ENCODE measurements around the gene AMZ1.
"Not testable (repeated sequence)": the region's sequence is repeated elsewhere in the genome, so short reads cannot be mapped to it uniquely, and the experiment has no call there.

AMZ1 gene

GRCh38 chr7:2670171-2670570 is 17.8 kb upstream of the AMZ1 start:
- no peak for DNase-seq

DNA sequence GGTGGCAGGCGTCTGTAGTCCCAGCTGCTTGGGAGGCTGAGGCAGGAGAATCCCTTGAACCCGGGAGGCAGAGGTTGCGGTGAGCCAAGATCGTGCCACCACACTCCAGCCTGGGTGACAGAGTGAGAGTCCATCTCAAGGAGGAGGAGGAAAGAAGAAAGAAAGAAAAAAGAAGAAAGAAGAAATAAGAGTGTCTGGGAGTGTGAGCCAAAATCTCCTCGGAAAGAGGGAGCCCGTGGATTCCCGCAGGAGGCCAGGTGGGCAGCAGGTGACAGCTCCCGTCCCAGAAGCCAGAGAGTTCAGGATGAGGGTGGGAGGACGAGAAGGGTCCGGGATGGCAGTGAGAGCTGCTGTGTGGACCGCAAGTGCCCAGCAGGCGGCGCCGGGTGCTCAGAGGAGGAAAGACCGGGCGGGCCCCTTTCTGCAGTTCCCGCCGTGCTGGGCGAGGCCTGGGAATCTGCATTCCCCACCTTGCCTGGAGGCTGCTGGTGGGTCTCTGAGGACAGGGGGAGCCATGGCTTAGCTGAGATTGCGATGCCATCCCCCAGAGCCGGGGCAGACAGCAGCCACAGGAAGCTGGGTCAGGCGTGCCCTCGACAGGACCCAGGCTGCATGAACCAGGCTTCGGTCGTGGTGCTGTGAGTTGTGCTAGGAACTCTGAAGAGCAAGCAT is 17.1 kb upstream of the AMZ1 start:
- peak; percentile 40 to 44 for DNase-seq

DNA sequence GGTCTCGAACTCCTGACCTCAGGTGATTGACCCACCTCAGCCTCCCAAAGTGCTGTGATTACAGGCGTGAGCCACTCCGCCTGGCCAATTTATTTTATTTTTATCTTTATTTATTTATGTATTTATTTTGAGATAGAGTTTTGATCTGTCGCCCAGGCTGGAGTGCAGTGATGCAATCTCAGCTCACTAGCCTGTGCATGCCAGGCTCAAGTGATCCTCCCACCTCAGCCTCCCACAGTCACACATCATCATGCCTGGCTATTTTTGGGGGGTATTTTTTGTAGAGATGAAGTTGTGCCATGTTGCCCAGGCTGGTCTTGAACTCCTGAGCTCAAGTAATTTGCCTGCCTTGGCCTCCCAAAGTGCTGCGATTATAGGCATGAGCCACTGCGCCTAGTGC is 14.8 kb upstream of the AMZ1 start:
- not testable (repeated sequence) for DNase-seq

GRCh38 chr7:2673934-2674333 is 14.1 kb upstream of the AMZ1 start:
- no peak for DNase-seq

GRCh38 chr7:2675256-2675764 is 12.7 kb upstream of the AMZ1 start:
- DNase-seq: no peak

GRCh38 chr7:2676576-2676975 is 11.4 kb upstream of the AMZ1 start:
- DNase-seq: not testable (repeated sequence)

GRCh38 chr7:2678454-2678853 is 9.5 kb upstream of the AMZ1 start:
- not testable (repeated sequence) for DNase-seq

GRCh38 chr7:2679135-2680127 is 8.6 kb upstream of the AMZ1 start:
- DNase-seq: not testable (repeated sequence)

DNA sequence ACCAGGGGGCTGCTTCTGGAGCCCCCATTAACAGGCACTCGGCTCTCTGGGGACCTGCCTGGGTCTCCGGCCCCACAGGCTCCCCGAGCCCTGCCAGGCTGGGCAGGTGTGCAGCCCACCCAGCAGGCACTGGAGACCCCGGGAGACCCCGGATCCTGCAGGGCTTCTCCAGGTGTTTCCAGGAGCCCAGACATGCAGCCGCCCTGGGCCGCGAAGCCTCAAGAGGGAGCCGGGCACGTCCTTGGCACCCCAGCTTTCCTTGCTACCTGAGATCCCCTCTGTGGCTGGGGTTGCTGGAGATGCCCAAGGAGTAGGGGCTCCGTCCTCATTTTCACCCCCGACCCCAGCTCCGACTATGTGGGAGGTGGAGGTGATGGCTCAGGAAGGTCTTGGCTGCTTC is 7.7 kb upstream of the AMZ1 start:
- DNase-seq: no peak

DNA sequence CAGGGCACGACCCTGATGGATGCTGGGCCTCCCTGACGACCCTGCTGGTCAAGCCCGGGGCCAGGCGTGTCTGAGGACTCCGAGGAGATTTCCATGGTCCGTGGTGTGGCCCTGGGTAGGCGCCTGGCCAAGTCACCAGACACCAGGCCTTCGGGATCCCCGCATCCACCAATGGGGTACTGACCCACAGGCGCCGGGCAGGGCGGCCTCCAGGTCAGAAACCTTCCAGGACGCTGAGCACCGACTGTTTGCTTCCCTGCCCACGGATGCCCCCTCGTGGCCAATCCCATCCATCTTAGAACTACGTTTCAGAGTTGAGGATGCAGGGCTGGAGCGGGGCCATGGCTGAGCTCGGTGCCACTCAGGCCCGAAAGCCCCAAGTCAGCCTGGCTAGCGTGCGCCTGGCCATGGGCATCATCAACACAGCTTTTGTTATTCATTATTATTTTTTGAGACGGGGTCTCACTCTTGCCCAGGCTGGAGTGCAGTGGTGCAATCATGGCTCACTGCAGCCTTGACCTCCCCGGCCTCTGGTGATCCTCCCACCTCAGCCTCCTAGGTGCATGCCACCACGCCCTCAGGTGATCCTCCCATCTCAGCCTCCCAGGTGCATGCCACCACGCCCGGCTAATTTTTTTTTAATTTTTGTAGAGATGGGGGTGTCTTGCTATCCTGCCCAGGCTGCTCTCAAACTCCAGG is 7.1 kb upstream of the AMZ1 start:
- peak; percentile 36 to 48 for DNase-seq

- DNase-seq: no peak
Observed at GRCh38 chr7:2681929-2682799, 5.8 kb upstream of the AMZ1 start.

DNA sequence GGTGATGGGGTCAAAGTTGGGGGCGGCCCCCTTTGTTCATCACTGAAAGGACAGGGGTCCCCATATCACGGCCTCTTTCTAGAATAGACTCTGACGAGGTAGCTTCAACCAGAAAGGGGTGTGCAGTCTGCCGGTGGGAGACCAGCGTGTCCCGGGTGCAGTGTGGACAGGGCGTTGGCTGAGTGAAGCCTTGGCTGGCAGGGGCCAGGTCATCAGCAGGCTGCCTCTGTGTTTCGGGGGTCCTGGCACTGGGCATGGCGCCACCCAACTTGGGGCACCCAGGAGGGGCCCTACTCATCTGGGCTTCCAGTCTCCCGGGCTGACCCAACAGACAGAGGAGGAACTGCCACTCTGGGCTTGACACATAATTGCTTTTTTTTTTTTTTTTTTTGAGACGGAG is 3.5 kb upstream of the AMZ1 start:
- DNase-seq: no peak

DNA sequence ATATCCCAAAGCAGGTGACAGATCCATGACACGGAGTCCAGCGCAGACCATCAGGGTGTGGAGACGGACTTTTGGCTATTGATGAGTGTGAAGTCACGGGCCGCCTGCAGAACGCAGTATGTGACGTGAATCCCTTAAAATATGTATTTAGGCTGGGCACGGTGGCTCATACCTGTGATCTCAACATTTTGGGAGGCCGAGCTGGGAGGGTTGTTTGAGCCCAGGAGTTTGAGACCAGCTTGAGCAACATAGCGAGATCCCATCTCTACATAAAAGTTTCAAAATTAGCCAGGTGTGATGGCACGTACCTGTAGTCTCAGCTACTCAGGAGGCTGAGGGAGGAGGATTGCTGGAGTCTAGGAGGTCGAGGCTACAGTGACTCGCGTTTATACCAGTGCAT is 1.9 kb upstream of the AMZ1 start:
- DNase-seq: no peak

DNA sequence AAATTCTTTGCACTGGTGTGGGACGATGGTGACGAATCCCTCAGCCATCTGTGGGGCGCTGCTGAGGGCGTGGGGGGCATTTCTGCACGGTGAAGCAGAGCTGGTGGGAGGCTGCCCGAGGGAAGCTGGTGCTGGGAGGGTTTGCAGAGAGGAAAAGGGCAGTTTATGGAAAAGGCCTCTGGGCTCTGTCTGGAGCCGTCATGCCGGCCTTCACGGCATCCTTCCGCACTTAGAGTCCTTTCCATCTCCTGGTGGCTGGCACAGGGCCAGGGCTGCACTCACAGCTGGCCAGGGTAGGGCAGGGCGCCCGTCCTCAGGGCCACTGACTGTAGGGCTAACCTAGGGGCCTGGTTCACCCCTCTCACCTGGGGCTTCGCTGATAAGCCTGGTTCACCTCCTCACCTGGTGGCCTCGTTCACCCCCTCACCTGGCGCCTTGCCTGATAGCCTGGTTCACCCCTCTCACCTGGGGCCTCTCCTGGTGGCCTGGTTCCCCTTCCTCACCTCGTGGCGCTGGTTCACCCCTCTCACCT is 598 bp upstream of the AMZ1 start:
- no peak for DNase-seq

- DNase-seq: no peak
Observed at GRCh38 chr7:2688409-2689342, 674 bp downstream of the AMZ1 start.

- DNase-seq: no peak
Observed at GRCh38 chr7:2689343-2689847, 1.4 kb downstream of the AMZ1 start.

- no peak for DNase-seq
Observed at GRCh38 chr7:2689951-2690705, 2.1 kb downstream of the AMZ1 start.

GRCh38 chr7:2691011-2691707 is 3.2 kb downstream of the AMZ1 start:
- DNase-seq: no peak

- DNase-seq: not testable (repeated sequence)
Observed at GRCh38 chr7:2691932-2692439, 4.0 kb downstream of the AMZ1 start.

All from AML-193 (cell line).